Hindlimb muscle (tissue), 1 donor: ENCODE data around the gene BLVRA. TPM values are rescaled to one million over a fixed set of nuclear protein-coding genes. Genes with fewer than 3 reads are reported as not detected.
"Not testable (repeated sequence)": the region's sequence is repeated elsewhere in the genome, so short reads cannot be mapped to it uniquely, and the experiment has no call there.

Experiments used
- DNase-seq: peaks from one replicate; pipeline ENCODE4 v3.0.0-alpha.2; 2013
- polyA plus RNA-seq: library from polyadenylated mRNA; unstranded; fragments of 120-200 nt; gene quantifications from one replicate; pipeline ENCODE4 v1.2.1, GENCODE V29; 2013; ENCODE audit not compliant: insufficient read length

Gene BLVRA
- polyA plus RNA-seq, 1 donor, result 29.3 TPM

DNA sequence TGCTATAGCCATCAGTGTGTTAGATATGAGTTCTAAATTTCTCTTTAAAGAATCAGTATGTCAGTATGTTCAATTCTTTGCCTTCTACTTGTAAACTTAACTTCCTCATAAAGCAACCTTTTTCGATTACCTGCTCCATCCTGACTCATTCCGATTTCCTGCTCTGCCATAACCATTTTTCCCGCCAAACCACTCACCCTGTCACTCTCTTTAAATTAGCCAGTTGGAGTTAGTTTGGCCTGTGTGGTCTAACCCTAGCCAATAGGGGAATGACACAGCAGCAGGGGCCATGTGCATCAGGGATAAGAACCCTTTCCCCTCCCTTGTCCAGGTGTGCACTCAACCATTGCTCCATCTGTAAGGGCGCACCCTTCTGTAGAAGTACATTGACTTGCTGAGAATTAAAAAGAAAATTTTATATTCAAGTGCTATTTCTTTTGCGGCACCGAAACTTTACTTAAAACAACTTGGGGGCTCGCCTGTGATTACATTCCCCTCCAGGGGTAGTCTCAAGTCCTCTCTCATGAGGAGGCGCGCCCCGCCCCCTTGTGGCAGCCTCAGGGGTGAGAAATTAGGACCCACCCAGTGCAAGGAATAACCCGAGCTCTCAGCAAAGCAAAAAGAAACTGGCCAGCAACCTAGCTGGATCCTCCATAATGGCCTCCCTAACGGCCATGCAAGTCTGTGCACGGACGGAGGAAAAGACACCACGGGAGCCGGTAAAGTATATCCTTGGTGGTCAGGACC, 51.9 kb downstream of the BLVRA start:
- DNase-seq, result not testable (repeated sequence)

DNA sequence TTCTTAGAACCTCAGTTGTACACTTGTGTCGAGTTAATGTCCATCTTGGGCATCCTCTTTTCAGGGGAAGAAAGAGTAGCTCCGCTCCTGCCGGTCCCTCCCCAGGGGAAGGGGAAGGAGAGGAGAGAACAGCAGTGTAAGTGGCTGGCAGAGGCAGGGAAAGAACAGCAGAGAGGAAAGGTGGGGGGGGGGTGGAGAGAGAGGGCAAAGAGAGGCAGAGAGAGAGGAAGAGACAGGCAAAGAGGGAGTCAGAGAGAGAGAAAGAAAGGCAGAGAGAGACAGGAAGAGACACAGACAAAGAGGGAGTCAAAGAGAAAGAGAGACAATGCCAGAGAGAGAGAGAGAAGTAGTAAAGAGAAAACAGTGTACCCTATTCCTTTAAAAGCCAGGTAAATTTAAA, 56.9 kb downstream of the BLVRA start:
- DNase-seq, result no peak

DNA sequence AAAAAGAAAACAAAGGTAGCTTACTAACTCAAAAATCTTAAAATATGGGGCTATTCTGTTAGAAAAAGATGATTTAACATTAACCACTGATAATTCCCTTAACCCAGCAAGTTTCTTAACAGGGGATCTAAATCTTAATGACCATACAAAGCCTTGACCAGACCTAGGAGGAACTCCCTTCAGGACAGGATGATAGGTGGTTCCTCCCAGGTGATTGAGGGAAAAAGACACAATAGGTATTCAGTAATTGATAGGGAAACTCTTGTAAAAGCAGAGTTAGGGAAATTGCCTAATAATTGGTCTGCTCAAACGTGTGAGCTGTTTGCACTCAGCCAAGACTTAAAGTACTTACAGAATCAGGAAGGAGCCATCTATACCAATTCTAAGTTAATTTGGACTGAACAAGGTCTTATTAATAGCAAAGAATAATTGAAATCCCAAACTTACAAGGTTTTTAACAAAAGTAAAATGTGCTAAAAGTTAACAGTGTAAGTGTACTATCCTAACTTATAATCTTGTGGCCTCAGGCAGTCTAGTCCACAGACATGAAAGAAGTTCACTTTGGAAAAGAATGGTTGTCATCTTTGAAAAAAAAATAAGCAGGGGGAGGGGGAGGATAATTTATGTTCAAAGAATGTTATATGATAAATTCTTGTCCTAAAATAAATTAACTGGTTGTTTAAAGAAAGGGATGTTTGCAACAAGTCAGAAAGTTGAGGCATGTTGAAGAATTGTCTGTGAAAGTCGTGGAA, 57.7 kb downstream of the BLVRA start:
- not testable (repeated sequence) for DNase-seq

DNA sequence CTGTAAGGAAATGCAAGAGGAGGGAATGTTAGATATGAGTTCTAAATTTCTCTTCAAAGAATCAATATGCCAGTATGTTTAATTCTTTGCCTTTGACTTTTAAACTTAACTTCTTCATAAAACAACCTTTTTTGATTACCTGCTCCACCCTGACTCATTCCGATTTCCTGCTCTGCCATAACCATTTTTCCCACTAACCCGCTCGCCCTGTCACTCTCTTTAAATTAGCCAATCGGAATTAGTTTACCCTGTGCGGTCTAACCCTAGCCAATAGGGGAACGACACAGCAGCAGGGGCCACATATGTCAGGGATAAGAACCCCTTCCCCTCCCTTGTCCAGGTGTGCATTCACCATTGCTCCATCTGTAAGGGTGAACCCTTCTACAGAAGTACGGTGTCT, 64.9 kb downstream of the BLVRA start:
- not testable (repeated sequence) for DNase-seq

DNA sequence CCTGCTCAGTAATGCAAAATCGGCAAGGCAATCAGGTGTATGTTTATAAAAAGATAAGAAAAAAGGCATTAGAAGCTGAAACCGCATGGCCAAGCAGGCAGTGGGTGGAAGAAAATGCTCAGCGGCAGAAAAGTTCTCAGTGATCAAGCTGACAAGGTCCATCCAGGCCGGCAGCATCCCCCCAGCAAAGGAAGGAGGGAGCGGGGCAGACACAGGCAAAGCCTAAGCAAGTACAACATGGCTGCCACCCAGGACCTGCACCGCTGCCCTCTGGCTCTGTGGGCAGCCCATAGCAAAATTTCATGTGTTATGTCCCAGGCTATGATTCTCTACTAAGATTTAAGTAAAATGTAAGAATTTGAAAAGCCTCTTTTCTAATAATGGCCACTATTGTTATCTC, 65.5 kb downstream of the BLVRA start:
- DNase-seq, result no peak

DNA sequence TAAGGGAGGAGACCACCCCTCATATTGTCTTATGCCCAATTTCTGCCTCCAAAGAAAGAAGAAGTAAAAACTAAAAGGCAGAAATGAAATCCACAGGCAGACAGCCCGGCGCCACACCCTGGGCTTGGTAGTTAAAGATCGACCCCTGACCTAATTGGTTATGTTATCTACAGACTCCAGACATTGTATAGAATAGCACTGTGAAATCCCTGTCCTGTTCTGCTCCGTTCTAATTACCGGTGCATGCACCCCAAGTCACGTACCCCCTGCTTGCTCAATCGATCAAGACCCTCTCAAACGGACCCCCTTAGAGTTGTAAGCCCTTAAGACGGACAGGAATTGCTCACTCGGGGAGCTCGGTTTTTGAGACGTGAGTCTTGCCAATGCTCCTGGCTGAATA, 66.0 kb downstream of the BLVRA start:
- DNase-seq, result not testable (repeated sequence)

DNA sequence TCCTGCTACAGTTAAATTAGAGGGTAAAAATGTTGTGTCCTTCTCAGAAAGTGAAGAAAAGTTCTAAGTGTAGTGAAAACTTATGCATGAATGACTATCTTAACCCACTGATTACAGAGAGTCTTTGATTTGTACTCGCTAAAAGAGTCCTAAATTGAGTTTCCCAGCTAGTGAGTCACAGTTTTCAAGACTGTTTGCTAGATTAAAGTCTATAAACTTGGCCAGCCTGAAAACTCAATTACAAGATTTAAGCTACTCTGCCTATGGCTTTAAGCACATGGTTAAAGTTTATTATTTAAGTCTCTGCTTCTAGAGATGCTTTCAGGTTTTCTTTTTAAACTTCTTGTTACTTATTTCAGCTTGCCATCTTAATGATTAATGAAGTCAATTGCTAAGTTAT, 66.5 kb downstream of the BLVRA start:
- no peak for DNase-seq

DNA sequence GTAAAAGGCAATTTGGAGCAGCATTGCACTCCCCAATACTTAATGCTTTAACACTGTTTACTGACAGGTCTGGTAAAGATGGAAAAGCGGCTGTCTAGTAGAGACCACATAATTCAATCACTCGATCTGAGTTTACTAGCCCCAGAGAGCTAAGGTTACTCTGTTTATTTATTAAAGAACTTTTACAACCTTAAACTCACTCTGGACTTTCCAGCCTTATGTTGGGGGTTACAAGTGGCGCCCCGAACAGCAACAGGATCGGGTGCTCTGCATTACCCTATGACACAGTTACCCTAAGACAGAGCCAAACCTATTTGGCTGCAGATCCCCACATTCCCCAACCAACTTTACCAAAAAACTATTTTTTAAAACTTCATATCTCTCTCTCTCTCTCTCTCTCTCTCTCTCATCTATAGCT, 66.9 kb downstream of the BLVRA start:
- no peak for DNase-seq

DNA sequence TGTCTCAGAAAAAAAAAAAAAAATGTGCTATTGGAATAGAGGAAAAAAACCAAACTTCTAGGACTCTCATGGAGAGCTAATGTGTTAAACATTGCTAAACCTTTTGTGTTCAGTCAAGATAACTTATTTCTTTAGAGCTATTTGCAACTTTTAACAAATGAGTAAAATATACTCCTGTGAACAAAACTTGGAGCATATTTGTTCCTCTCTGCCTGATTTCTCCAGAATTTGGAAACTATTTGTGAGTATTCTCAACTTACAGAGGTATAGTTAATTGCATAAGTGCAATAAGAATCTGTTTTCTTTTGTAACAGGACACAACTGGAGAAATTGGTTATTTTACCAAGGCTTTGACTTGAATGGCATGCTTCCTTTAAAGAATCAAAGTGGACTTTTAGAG, 72.4 kb downstream of the BLVRA start:
- DNase-seq, result not testable (repeated sequence)

DNA sequence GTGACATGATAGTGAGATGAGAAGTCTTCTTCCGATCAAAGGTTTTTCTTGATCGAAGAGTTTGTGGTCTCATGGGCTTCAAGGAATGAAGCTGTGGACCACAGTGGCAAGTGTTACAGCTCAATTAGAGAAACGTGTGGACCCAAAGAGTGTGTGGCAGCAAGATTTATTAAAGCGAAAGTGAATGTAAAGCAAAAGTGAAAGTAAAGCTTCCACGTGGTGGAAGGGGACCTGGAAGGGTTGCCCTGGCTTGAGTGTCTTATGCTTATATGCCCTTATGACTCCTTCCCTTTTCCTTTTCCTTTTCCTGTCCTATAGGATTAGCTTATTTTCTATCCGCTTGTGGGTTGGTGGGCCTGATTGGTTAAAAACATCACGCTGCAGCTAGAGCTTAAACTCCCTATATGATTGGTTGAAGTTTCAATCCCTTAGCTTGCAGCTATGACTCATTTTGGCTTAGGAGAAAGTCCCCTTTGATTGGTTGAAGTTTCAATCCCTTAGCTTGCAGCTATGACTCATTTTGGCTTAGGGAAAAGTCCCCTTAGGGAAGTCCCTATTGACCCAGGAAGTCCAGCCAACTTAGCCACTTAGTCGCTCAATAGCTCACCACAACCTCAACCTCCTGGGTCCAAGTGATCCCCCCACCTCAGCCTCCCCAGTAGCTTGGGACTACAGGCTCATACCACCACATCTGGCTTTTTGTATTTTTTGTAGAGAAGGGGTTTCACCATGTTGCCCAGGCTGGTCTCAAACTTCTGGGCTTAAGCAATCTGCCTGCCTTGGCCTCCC, 76.2 kb downstream of the BLVRA start:
- DNase-seq, result no peak

DNA sequence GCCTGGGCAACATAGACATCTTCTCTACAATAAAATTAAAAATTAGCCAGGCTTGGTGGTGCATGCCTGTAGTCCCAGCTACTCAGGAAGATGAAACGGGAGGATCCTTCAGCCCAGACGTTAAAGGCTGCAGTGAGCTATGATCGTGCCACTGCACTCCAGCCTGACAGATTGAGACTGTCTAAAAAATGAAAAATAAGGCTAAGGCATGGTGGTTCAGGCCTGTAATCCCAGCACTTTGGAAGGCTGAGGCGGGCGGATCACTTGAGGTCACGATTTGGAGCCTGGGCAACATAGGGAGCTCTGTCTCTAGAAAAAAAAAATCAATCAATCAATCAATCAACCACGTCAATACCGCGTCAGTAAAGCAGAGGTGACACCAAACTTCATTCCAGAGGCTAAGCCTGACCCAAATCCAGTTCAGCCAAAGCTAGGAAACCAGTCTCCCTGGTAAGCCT, 79.8 kb downstream of the BLVRA start:
- DNase-seq, result no peak

DNA sequence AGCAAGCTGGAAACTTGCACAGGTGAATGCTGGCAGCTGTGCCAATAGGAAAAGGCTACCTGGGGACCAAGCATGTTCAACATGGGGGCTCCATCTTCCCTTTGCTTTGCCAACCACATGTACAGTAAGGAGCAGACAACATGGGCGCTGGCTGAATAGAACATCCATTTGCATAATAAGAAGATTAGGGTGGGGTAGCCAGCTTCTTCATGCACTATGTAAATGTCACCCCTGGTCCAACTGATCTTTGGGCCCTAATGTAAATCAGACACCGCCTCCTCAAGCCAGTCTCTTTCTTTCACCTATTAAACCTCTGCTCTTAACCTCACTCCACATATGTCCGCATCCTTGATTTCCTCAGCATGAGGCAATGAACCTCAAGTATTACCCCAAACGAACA, 84.8 kb downstream of the BLVRA start:
- DNase-seq, result no peak

DNA sequence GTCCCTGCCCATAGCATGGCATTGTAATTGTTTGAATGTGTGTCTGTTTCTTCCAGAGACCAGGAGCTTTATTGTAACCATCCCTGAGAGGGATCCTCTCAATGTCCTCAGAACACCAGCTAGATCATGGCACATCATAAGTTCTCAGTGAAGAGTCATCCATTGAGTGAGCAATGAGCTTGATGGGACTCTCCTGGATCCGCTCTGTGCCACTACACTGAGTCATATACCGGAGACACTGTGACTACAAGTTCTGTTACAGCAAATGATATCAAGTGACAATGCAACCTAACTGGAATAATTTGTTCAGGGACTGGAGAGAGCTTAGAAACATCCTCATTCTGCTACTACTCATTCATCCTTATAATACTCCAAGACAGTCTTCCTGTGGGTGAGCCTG, 85.8 kb downstream of the BLVRA start:
- no peak for DNase-seq

DNA sequence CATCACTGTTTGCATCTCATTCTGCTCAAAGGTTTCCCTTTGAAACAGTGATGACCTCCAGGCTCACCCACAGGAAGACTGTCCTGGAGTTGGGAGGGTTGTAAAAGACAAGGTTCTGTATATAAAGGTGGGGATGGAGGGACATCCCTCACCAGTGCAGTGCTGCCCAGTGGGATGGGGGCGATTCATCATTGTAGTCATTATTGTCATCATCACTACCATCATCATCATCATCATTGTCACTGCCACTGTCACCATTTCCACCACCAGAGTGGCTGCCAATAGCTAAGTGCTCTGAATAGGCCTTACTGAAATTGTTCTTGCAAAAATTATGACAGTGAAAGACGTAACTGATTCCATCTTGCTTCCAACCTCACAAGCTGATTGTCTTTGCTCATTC, 86.2 kb downstream of the BLVRA start:
- DNase-seq, result no peak

DNA sequence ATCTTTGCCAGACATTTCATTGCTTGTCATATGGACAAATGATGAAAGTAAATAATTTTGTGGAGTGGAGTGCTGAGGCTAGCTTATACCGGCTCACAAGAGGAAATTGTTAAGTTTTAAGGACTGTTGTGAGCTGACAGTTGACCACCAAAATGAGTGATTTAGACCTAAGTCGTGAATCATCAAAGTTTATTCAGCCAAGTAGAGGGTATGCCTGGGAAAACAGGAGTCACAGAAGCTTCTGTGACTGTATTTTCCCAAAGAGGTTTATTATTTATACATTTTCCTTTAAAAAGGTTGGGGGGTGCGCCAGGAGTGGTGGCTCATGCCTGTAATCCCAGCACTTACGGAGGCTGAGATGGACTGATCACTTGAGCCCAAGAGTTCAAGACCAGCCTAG, 89.0 kb downstream of the BLVRA start:
- no peak for DNase-seq

DNA sequence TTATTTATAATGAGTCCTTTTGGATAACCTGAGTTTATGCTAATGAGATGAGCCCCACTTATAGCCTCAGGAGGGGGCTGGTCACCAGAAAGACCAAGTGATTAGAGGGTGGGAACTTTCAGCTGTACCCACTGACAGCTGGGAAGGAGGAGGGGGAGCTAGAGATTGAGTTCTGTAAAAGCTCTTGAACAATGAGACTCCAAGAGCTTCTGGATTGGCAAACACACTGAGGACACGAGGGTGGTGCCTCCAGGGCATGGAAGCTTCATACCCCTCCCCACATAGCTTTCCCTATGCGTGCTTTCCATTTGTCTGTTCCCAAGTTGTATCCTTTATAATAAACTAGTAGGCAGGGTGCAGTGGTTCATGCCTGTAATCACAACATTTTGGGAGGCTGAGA, 90.6 kb downstream of the BLVRA start:
- DNase-seq, result no peak

DNA sequence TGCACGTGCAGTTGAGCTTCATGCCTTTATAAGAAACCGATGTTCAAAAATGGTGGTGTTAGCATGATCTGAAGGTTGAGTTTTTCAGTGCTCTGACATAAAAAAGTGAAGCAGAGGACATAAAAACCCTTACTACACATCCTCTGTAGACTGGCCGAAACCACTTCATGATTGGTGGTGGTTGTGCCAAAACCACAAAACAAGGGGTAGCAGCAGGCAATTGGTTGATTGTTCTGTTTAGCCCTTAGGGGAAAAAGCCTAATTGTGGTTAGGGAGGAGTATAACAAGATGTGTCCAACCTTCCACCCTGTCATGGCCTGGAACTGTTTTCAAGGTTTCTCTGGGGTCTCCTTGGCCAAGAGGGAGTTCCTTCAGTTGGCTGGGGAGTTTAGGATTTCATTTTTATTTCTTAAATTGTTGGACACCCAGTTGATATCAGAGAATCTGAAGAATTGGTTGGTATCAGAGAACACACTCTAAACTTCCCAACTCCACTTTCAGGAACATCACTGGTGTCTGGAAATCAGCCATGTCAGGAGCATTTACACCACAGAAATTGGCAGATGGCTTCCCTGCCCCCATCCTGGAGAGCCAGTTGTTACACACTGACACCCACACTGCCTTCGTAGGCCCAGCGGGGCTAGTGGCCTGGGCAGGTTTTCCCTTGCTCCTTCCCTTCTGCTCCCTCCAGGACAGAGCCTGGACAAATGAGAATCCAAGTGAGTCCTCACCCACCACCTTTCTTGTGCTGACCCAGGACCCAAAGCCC, 92.1 kb downstream of the BLVRA start:
- DNase-seq, result no peak

DNA sequence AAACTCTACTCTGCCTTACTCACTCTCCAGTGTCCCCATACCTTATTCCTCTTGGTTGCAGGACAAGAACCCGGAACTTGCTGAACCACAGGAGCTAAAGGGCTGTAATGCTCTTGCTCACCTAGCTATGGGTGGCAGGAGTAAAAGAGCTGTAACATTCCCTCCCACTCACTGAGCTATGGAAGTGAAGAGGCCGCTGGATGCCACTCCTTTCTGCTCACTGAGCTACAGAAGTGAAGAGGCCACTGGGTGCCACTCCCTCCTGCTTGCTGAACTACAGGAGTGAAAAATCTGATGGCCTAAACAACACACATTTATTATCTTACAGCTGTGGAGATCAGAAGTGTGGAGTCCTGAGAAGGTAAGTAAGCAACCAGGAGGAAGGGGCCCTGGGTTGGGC, 93.3 kb downstream of the BLVRA start:
- DNase-seq, result no peak

DNA sequence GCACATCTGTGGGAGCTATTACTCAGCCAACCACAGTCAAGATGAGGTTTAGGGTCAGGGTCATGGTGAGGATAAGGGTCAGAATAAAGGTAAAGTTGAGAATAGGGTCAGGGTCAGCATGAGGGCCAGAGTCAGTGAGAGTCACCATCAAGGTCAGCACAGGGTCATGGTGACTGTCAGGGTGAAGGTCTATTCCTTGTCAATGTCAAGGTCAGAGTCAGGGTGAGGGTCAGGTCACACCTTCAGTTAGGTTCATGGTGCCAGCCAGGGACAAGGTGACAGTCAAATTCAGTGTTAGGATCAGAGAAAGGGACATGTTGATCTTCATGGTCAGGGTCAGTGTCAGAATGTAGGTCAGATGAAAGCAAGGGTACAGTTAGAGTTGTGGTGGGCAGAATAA, 96.7 kb downstream of the BLVRA start:
- no peak for DNase-seq

DNA sequence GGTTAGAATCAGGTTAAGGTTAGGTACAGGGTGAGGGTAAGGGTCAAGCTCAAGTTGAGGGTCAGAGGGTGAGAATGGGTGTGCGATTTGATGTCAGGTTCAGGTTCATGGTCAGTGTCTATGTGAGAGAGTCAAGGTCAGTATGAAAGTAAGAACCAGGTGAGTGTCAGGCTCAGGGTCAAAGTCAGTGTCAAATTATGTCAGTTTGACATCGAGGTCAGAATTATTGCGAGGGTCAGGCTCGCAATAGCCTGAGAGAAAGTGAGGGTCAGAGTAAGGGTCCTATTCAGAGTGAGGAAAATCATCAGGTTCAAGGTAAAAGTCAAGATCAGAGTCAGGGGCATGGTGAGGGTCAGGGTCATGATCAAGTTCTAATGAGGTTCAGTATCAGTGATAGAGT, 97.8 kb downstream of the BLVRA start:
- DNase-seq, result no peak
